Measurements from ENCODE around the gene CDK8. TPM values are rescaled to one million over a fixed set of nuclear protein-coding genes. Genes with fewer than 3 reads are reported as not detected.

Gene CDK8
- polyA plus RNA-seq, 4 donors: 16.8 to 29.7 (median 25.3) TPM

DNA sequence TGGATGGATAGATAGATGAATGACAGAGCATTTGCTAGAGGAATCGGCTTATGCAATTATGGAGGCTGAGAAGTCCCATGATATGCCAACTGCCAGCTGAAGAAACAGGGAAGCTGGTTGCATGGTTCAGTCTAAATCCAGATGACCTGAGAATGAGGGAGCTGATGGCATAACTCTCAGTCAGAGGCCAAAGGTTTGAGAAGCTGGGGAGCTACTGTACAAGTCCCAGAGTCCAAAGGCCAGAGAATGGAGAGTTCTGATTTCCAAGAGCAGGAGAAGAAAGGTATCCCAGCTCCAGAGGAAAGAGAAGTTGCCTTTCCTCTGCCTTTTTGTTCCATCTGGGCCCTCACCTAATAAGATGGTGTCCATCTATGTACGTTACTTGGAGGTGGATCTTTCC lies 108.3 kb downstream of the CDK8 start:
- 94 to 100% (median 98%) methylated on average over 2 of the region's 2 CpGs for whole genome bisulfite sequencing, 3 donors
- no peak overlapping the region for H3K4me3 ChIP-seq (ENCODE audit: low read depth in 1 of 3, low read length in 3 of 3)
- H3K27ac ChIP-seq (ENCODE audit: low read depth in 1 of 3, low read length in 2 of 3): no peak overlapping the region
- H3K4me1 ChIP-seq (ENCODE audit: control insufficient read depth in 3 of 3, insufficient read depth in 2 of 3, low read depth in 1 of 3, low read length in 2 of 3): no peaks in the 10 kb centered on the region
- DNase-seq (peak; percentile 19 to 87), FAIRE-seq (no peak)
- H3K27me3 ChIP-seq (ENCODE audit: control insufficient read depth in 3 of 3, insufficient read depth in 3 of 3, low read length in 3 of 3): no peaks in the 10 kb centered on the region
- no peaks in the 10 kb centered on the region for H3K9me3 ChIP-seq (ENCODE audit: control insufficient read depth in 2 of 2, insufficient read depth in 1 of 2, low read depth in 1 of 2, low read length in 1 of 2)
- peaks cover 0 to 1% (median 0%) of the 10 kb centered on the region in 3 donors for H3K36me3 ChIP-seq (ENCODE audit: control insufficient read depth in 3 of 3, insufficient read depth in 2 of 3, low read depth in 1 of 3, low read length in 3 of 3)

DNA sequence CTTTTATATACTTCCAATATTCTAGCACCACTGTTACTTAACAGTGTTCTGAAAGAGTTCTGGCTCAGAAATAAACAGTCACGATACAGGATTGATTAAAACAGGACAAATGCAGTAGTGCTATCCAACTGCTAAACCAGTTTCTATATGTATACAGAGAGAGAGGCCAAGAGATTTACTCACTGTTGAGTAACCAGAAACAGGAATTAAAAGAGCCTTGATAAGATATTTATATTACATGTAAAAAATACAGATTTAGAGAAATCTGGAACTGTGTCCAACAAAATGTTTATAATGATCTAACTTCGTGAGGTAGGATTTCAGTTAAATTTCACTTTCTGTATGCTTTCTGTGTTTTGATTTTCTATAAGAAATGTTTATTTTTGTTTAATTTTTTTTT lies 116.6 kb downstream of the CDK8 start:
- Histone ChIP-seq H3K27me3 (ENCODE audit: control insufficient read depth in 3 of 3, insufficient read depth in 3 of 3, low read length in 3 of 3) (no peaks in the 10 kb centered on the region), H3K4me3 (ENCODE audit: low read depth in 1 of 3, low read length in 3 of 3) (no peak overlapping the region), H3K9me3 (ENCODE audit: control insufficient read depth in 2 of 2, insufficient read depth in 1 of 2, low read depth in 1 of 2, low read length in 1 of 2) (no peaks in the 10 kb centered on the region), H3K27ac (ENCODE audit: low read depth in 1 of 3, low read length in 2 of 3) (no peak overlapping the region), H3K4me1 (ENCODE audit: control insufficient read depth in 3 of 3, insufficient read depth in 2 of 3, low read depth in 1 of 3, low read length in 2 of 3) (no peaks in the 10 kb centered on the region), H3K36me3 (ENCODE audit: control insufficient read depth in 3 of 3, insufficient read depth in 2 of 3, low read depth in 1 of 3, low read length in 3 of 3) (no peaks in the 10 kb centered on the region)
- DNase-seq (no peak), FAIRE-seq (no peak)
- 74 to 93% (median 85%) methylated on average over 2 of the region's 2 CpGs for WGBS, 3 donors

DNA sequence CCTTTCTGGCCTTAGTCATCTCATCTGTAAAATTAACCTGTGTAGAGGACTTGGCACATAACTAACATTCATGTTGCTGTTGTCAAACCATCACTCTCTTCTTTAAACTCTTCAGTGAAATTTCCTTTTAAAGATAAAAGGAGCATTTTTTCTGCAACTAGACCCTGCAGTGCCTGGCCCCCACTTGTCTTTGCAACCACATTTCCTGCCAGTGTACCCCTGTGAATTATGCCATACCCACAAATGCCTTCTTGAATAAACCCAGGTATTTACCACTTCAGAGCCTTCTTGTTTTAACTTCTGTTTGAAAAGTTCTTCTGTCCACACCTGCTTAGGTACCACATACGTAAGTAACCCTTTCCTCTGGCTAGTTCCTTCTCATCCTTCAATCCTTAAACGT lies 118.8 kb downstream of the CDK8 start:
- FAIRE-seq: no peak
- WGBS, 3 donors: 88 to 97% (median 96%) methylated on average over 2 of the region's 2 CpGs
- DNase-seq: no peak
- Histone ChIP-seq H3K36me3 (ENCODE audit: control insufficient read depth in 3 of 3, insufficient read depth in 2 of 3, low read depth in 1 of 3, low read length in 3 of 3) (no peaks in the 10 kb centered on the region), H3K4me3 (ENCODE audit: low read depth in 1 of 3, low read length in 3 of 3) (no peak overlapping the region), H3K27ac (ENCODE audit: low read depth in 1 of 3, low read length in 2 of 3) (no peak overlapping the region), H3K9me3 (ENCODE audit: control insufficient read depth in 2 of 2, insufficient read depth in 1 of 2, low read depth in 1 of 2, low read length in 1 of 2) (no peaks in the 10 kb centered on the region), H3K4me1 (ENCODE audit: control insufficient read depth in 3 of 3, insufficient read depth in 2 of 3, low read depth in 1 of 3, low read length in 2 of 3) (no peaks in the 10 kb centered on the region), H3K27me3 (ENCODE audit: control insufficient read depth in 3 of 3, insufficient read depth in 3 of 3, low read length in 3 of 3) (no peaks in the 10 kb centered on the region)

DNA sequence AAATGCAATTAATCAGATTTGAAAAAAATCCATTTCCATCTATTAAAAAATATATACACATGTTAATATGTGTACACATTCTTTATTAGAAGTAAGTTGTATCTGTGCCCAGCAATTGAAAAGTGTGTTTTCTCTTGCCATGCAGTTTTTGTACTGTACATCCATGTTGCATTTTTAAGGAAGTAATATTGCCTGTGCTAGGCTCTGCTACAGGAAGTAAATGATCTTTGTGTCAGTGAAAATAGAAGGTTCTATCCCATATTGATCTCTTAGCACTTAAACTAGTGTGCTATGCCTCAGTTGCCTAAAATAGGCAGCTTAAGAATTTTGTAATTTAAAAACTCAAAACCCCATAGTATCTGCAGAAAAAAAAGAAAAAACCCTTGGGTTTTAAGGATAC lies 122.5 kb downstream of the CDK8 start:
- no peak for DNase-seq

DNA sequence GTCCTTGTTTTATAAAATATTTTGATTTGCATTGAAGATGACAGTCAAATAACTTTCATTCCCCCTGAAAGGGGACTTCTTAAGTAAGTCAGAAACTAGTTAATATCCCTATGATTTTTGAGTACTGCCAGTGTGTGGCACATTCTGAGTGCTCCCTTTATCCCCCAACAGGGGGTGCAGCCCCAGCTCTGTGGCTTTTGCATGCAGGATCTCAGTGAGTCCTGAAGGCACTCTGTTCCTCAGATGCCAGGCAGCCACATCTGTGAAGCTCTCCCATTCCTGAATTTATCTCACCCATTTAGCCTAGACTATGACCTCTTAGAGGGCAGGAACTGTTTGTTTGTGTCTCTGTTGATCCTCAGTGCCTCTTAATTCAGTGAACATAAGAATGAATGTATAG lies 123.1 kb downstream of the CDK8 start:
- Histone ChIP-seq H3K9me3 (ENCODE audit: control insufficient read depth in 2 of 2, insufficient read depth in 1 of 2, low read depth in 1 of 2, low read length in 1 of 2) (no peaks in the 10 kb centered on the region), H3K4me3 (ENCODE audit: low read depth in 1 of 3, low read length in 3 of 3) (no peak overlapping the region), H3K4me1 (ENCODE audit: control insufficient read depth in 3 of 3, insufficient read depth in 2 of 3, low read depth in 1 of 3, low read length in 2 of 3) (no peaks in the 10 kb centered on the region), H3K36me3 (ENCODE audit: control insufficient read depth in 3 of 3, insufficient read depth in 2 of 3, low read depth in 1 of 3, low read length in 3 of 3) (no peaks in the 10 kb centered on the region), H3K27me3 (ENCODE audit: control insufficient read depth in 3 of 3, insufficient read depth in 3 of 3, low read length in 3 of 3) (no peaks in the 10 kb centered on the region), H3K27ac (ENCODE audit: low read depth in 1 of 3, low read length in 2 of 3) (no peak overlapping the region)
- FAIRE-seq: no peak
- peak in 1 of 2 donors; percentile 18 for DNase-seq

More for the DNA sequence above, 122.5 kb downstream of the CDK8 start:
- H3K27me3 ChIP-seq (ENCODE audit: control insufficient read depth in 3 of 3, insufficient read depth in 3 of 3, low read length in 3 of 3): no peaks in the 10 kb centered on the region
- H3K27ac ChIP-seq (ENCODE audit: low read depth in 1 of 3, low read length in 2 of 3): no peak overlapping the region
- no peak overlapping the region for H3K4me3 ChIP-seq (ENCODE audit: low read depth in 1 of 3, low read length in 3 of 3)
- H3K36me3 ChIP-seq (ENCODE audit: control insufficient read depth in 3 of 3, insufficient read depth in 2 of 3, low read depth in 1 of 3, low read length in 3 of 3): no peaks in the 10 kb centered on the region
- no peak for FAIRE-seq
- H3K9me3 ChIP-seq (ENCODE audit: control insufficient read depth in 2 of 2, insufficient read depth in 1 of 2, low read depth in 1 of 2, low read length in 1 of 2): no peaks in the 10 kb centered on the region
- H3K4me1 ChIP-seq (ENCODE audit: control insufficient read depth in 3 of 3, insufficient read depth in 2 of 3, low read depth in 1 of 3, low read length in 2 of 3): no peaks in the 10 kb centered on the region

DNA sequence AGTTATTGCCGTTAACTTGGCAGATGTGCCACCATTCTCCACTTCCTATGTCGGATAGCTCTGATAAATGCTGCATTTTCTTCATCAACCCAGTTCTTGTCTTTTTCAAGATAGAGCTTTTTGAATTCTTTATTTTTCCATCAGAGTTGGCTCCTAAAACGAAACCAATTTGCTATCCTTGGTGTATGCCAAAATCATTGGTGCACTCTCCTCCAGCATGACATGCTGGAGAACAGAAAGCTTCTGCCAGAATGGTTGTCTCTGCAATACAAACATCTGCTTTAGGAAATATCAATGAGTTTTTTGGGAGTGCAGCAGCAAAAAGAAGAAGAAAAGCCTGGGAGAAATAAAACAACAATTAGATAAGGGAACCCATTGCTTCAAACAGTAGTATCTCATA lies 124.2 kb downstream of the CDK8 start:
- 88 to 94% (median 93%) methylated on average over 3 of the region's 3 CpGs for WGBS, 3 donors
- no peak for FAIRE-seq
- no peaks in the 10 kb centered on the region for H3K9me3 ChIP-seq (ENCODE audit: control insufficient read depth in 2 of 2, insufficient read depth in 1 of 2, low read depth in 1 of 2, low read length in 1 of 2)
- no peaks in the 10 kb centered on the region for H3K27me3 ChIP-seq (ENCODE audit: control insufficient read depth in 3 of 3, insufficient read depth in 3 of 3, low read length in 3 of 3)
- H3K4me1 ChIP-seq (ENCODE audit: control insufficient read depth in 3 of 3, insufficient read depth in 2 of 3, low read depth in 1 of 3, low read length in 2 of 3): no peaks in the 10 kb centered on the region
- H3K27ac ChIP-seq (ENCODE audit: low read depth in 1 of 3, low read length in 2 of 3): no peak overlapping the region
- no peak overlapping the region for H3K4me3 ChIP-seq (ENCODE audit: low read depth in 1 of 3, low read length in 3 of 3)
- DNase-seq: no peak
- no peaks in the 10 kb centered on the region for H3K36me3 ChIP-seq (ENCODE audit: control insufficient read depth in 3 of 3, insufficient read depth in 2 of 3, low read depth in 1 of 3, low read length in 3 of 3)

DNA sequence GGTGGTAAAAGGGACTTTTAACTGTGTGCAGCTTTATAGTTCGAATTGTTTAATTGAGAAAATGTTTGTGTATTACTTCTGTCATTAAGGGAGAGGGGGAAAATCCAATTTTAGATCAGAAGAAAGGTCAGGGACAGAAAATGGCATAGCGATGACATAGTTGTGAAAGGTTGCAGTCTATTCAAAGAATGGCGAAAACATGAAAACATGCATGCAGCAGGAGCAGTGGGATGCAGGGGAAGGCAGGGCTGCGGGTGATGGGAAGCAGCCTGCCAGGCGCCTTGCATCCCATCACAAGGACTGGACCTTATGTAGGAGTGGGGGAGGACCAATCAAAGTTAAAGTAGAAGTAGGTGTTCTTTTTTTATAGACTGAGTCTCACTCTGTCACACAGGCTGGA lies 125.9 kb downstream of the CDK8 start:
- 96 to 97% (median 96%) methylated on average over 5 of the region's 5 CpGs for WGBS, 3 donors
- no peaks in the 10 kb centered on the region for H3K36me3 ChIP-seq (ENCODE audit: control insufficient read depth in 3 of 3, insufficient read depth in 2 of 3, low read depth in 1 of 3, low read length in 3 of 3)
- no peak for FAIRE-seq

DNA sequence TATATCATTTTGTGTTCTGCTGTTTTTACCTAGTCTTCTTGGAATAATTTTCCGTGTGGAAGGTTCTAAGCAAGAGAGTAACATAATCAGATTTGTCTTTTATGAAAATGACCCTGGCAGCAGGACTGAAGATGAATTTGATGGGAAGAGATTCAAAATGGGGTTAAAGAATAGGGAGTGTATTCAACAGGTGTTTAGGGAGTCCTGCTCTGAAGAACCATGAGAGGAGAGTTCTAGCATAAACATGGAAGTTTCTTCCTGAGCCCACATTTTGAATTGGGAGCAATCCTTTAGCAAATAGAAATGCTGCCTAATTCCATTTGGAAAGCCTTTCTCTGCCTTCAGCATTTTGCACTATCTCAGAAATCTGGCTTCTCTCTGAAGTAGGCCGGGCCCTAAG lies 127.0 kb downstream of the CDK8 start:
- Histone ChIP-seq H3K36me3 (ENCODE audit: control insufficient read depth in 3 of 3, insufficient read depth in 2 of 3, low read depth in 1 of 3, low read length in 3 of 3) (peaks cover 0 to 4% (median 0%) of the 10 kb centered on the region in 3 donors), H3K4me1 (ENCODE audit: control insufficient read depth in 3 of 3, insufficient read depth in 2 of 3, low read depth in 1 of 3, low read length in 2 of 3) (no peaks in the 10 kb centered on the region), H3K27me3 (ENCODE audit: control insufficient read depth in 3 of 3, insufficient read depth in 3 of 3, low read length in 3 of 3) (no peaks in the 10 kb centered on the region), H3K4me3 (ENCODE audit: low read depth in 1 of 3, low read length in 3 of 3) (no peak overlapping the region), H3K9me3 (ENCODE audit: control insufficient read depth in 2 of 2, insufficient read depth in 1 of 2, low read depth in 1 of 2, low read length in 1 of 2) (no peaks in the 10 kb centered on the region), H3K27ac (ENCODE audit: low read depth in 1 of 3, low read length in 2 of 3) (no peak overlapping the region)
- DNase-seq (no peak), FAIRE-seq (no peak)
- WGBS, 3 donors: 88 to 91% (median 88%) methylated on average over 2 of the region's 2 CpGs

More for the DNA sequence above, 125.9 kb downstream of the CDK8 start:
- H3K27me3 ChIP-seq (ENCODE audit: control insufficient read depth in 3 of 3, insufficient read depth in 3 of 3, low read length in 3 of 3): no peaks in the 10 kb centered on the region
- H3K4me1 ChIP-seq (ENCODE audit: control insufficient read depth in 3 of 3, insufficient read depth in 2 of 3, low read depth in 1 of 3, low read length in 2 of 3): no peaks in the 10 kb centered on the region
- no peaks in the 10 kb centered on the region for H3K9me3 ChIP-seq (ENCODE audit: control insufficient read depth in 2 of 2, insufficient read depth in 1 of 2, low read depth in 1 of 2, low read length in 1 of 2)
- no peak for DNase-seq
- H3K27ac ChIP-seq (ENCODE audit: low read depth in 1 of 3, low read length in 2 of 3): no peak overlapping the region
- no peak overlapping the region for H3K4me3 ChIP-seq (ENCODE audit: low read depth in 1 of 3, low read length in 3 of 3)

DNA sequence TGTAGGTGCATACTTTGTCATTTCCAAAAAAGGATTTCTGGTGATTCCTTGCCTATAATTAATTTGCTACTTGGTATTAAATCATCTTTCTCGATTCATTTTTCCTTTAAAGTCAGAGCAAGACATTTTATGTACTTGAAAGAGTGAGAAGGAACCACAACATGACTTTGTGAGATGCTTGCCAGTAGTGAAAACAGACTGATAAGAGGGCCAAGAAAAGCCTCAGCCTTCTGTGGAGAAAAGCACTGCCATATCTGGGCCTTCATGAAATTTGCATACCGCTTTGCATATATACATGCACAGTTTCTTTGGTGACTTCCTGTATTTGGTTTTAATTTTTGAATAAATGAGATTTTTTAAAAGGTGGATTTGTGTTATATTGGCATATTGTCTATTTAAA lies 128.4 kb downstream of the CDK8 start:
- Histone ChIP-seq H3K9me3 (ENCODE audit: control insufficient read depth in 2 of 2, insufficient read depth in 1 of 2, low read depth in 1 of 2, low read length in 1 of 2) (no peaks in the 10 kb centered on the region), H3K4me1 (ENCODE audit: control insufficient read depth in 3 of 3, insufficient read depth in 2 of 3, low read depth in 1 of 3, low read length in 2 of 3) (no peaks in the 10 kb centered on the region), H3K27me3 (ENCODE audit: control insufficient read depth in 3 of 3, insufficient read depth in 3 of 3, low read length in 3 of 3) (no peaks in the 10 kb centered on the region), H3K4me3 (ENCODE audit: low read depth in 1 of 3, low read length in 3 of 3) (no peak overlapping the region), H3K36me3 (ENCODE audit: control insufficient read depth in 3 of 3, insufficient read depth in 2 of 3, low read depth in 1 of 3, low read length in 3 of 3) (peaks cover 0 to 5% (median 0%) of the 10 kb centered on the region in 3 donors), H3K27ac (ENCODE audit: low read depth in 1 of 3, low read length in 2 of 3) (no peak overlapping the region)
- FAIRE-seq (no peak), DNase-seq (no peak)
- WGBS, 3 donors: 91 to 93% (median 92%) methylated on average over 2 of the region's 2 CpGs
